GM18867 (cell line): Measurements from ENCODE around the gene ZYX.
"Not testable (repeated sequence)": the region's sequence is repeated elsewhere in the genome, so short reads cannot be mapped to it uniquely, and the experiment has no call there.

Experiments
- ATAC-seq: cut with Tn5 transposase; IDR thresholded peaks from one replicate; pipeline ENCODE4 v1.9.1; 2021; ENCODE audit warnings: mild to moderate bottlenecking, moderate library complexity; ENCODE audit not compliant: unreplicated experiment

ZYX gene

DNA sequence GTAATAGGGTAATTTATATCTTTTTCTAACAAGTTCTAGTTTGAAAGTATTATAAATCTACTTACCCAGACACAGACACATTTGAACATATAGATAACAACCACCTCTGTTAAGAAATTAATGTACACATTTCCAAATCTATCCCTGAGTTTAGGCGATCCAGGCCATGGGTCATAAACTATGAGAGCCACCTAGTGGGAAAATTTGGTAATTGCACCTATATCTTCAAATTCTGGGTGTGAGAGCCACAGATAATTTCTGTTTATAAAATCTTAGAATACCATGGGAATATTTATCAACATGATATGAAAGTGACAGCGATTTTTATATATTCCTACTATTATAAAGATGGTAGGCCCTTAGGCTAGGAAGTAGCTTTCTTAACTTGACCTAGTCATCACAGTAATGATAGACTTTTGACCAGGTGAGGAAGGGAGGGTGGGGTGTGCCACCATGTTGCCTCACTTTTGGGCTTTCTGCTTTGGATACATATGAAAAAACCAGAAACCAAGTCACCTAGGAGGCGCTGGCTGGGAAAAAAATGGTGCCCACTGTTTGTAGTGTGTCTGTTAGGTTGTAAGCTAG is 35.5 kb downstream of the ZYX start:
- ATAC-seq, result no peak

DNA sequence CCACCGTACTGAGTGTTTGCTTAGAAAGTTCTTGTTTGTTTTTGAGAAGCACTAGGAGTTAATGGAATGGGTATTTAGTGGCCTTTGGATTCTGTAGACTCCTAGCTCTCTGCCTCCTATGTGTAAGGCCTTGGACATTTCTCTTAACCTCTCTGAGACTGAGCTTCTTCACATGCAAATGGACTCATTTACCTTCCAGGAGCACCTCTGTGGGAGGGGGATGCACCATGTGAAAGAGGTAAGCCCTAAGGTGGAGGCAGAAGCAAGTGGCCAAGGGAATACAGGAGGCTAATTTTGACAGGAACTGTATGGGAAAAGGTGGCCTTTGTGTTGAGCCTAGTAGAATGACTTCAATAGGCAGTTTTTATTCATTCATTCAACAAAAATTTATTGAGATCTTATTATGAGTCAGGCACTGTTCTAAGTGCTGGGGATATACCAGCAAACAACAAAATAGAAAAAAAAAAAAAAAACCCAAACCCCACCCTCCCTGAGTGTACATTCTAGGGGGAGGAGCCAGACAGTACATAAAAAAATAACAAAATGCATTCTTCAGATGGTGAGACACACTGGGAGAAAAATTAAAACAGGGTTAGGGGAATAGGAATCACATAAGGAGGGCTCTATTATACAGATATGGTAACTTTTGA is 36.7 kb downstream of the ZYX start:
- ATAC-seq, result no peak

DNA sequence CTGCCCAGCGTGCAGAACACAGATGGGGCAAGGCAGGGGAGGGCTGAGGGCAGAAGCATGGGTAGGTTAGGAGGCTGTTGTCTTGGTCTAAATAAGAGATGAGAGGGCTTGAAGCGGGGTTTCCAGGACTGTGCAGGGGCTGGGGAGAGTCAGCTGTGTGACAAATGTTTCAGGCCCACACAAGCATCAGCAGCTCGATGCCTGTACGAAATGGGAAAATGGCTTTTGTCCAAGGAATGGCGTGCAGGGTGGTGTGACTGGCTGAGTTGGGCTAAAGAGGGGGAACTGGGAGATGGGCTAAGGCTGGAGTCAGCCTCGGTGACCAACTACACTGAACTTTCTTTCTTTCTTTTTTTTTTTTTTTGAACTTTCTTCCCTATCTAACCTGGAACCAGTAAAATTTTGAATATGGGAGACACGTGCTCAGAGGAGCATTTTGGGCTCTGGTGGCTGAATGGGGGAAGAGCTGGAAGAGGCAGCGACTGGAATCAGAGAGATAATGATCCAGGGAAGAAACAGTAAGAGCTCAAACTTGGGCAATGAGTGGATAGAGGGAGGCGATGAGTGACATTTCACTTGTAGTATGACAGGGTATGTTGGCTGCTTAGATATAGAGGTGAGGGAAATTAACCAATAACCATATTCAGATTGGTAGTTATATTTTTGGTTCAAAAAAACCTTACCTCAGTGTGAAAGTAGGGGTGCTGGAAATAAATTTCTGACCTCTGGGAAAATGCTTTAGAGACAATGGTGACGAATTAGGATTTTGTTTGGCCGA is 37.7 kb downstream of the ZYX start:
- no peak for ATAC-seq

DNA sequence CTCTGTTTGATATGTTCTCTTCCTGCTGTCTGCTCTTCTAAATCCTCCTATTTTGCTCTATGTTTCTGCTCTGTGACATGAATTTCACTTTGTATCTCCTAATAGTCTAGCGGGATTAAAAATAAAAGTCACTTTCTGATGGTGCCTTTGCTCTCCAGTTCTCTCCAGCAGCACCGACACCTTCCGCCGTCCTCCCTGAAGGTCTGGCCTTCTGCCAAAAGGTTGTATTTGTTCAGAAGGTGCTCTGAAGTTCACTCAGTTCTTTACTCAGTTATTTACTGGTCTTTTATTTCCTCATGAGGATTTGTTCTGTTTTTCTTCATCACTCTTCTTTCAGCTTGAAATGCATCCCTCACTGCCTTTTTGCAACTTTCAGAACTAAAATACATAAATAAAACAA is 38.7 kb downstream of the ZYX start:
- no peak for ATAC-seq

DNA sequence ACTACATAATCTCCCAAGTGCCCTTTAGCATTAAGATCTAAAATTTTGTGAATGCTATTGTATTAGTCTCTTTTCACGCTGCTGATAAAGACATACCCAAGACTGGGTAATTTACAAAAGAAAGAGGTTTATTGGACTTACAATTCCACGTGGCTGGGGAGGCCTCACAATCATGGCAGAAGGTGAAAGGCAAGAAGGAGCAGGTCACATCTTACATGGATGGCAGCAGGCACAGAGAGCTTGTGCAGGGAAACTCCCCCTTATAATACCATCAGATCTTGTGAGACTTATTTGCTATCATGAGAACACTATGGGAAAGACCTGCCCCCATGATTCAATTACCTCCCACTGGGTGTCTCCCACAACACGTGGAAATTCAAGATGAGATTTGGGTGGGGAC is 39.5 kb downstream of the ZYX start:
- not testable (repeated sequence) for ATAC-seq

DNA sequence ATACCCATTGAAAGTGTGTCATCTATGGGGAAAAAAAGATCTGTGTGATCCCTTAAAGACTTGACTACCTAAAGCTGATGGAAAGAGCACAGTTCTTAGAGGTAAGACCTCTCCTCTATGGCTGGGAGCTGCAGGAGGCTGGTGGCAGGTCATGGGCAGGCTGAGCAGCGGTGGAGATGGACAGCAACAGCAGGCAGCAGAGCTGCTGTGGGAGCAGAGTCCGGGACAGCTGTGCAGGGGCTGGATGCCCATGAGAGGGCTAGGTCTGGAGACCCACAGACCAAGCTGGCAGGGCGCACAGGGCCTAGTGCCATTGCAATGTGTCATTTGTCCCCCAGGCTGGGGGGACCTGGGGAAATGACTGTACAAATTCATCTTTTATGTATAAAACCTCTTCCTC is 40.9 kb downstream of the ZYX start:
- no peak for ATAC-seq

DNA sequence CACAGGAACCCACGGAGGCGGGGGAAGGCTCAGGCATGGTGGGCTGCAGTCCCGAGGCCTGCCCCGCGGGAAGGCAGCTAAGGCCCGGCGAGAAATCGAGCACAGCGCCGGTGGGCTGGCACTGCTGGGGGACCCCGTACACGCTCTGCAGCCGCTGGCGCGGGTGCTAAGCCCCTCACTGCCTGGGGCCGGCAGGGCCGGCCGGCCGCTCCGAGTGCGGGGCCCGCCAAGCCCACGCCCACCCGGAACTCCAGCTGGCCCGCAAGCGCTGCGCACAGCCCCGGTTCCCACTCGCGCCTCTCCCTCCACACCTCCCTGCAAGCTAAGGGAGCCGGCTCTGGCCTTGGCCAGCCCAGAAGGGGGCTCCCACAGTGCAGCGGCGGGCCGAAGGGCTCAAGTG is 43.3 kb downstream of the ZYX start:
- ATAC-seq, result not testable (repeated sequence)

DNA sequence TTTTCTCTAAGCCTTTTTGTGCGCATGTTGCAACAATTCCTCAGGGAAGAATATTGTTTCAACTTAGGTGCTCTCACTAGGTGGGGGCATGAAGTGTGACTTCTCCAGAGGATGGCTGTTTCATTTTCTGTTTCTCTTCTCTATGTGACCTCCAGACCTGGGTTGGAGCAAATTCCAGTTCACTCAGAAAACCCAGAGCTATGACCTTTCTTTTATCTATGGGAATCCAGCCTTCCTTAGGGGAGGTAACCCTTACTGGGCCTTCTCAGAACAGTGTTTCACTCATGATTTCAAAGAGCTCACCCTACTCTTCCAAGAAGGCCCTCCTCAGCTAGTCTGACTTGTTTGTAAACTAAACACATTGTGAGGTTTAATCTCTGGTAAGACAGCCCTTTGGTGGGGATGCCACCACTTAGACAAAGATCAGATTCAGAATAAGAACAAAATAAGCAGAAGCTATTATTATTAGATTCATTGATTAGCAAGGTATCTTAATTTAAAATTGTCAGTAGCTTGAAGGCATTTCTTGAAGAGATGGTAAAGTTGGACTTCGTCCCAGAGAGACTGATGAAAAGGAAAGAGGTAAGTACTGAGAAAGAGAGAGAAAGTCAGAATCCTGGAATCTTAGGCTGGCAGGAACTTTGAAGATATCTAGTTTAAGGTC is 45.5 kb downstream of the ZYX start:
- no peak for ATAC-seq

DNA sequence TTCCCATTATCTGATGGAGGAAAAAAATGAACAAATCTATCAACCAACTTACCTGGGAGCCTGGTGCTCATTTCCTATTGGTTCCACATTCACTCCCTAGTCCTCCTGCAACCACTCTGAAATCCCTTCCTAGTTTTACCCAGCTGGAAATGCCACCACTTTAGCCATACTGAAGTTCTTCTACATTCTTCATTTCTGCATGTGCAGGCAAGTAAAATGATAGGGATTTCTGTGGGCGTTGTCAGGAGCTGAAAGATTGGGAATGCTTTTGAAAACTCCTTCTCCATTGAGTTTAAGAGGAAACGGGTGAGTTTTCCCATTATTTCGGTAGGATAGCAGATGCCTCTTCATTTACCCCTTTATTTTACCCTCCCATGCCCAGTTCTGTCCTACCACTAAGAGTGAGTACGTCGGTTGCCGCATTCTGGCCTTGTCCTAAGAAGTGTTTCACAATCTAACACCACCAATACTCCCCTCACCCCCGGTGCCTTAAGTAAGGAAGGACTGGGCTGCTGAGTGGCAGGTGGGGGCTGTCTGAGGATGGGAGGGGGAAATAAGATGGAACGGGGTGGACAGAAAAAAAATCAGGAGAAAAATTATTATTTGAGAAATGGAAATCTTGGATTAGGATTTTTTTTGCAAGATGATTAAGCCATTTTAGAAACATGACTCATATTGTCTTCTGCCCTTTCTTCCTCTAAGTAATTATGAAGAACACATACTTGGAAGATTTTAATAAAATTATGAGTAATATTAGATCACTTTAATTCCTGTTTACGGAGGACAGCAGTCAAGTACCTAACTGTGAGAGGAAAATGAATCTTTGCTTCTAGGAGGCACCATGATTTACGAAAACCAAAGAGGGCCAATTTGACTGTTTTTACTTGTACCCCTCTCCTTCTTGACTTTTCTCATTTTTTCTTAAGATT is 48.9 kb downstream of the ZYX start:
- no peak for ATAC-seq

DNA sequence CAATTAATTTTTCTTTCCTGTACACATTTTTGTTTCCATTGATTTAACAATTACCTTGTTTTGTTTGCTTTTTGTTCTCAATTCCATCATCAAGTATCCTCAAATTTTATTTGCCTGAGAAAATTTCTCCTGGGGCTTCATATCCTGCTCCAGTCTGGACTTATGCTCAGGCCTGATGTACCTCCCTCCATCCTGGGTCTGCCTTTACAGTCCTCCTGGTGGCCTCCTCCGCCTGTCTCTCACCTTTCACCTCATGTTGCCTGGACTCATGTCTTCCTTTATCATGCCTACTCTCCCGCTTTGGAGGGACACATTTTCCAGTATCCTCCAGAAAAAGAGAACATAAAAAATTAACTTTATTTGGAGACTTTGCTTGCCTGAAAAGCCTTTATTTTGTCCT is 50.0 kb downstream of the ZYX start:
- no peak for ATAC-seq

DNA sequence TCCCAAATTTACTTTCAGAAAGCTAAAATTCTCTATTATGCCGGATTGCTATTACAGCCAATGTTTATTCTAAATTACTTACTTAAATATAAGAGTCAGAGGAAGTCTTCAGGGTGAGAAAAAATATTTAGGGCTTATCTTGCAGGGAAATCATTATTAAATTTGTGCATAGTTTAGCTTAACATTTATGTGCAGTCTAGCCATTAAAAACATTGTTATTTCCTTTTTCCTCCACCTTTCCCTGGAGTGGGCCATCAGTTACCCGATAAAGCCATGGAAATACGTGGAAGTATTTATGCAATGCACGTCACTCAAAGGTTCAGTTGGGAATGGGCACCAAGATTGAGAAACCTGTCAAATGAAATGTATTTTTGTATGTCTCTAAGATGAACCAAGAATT is 52.6 kb downstream of the ZYX start:
- no peak for ATAC-seq

DNA sequence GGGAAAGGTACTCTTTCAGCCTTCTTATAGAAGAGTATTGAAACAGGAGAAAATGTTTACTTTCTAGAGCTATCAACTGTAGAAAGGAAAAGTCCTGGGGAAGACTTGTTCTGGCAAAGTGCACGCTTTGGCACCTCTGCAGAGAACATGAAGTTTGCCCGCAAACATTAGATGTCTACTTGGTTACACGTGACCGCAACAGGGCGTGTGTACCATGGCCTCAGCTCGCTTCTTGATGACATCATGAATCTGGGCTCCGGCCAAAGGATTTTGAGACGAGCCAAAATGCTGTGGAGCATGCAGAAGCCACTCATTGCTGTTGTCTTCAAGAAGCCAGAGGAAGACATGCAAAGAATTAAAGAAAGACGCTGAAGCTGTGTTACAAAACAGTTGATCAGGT is 53.5 kb downstream of the ZYX start:
- no peak for ATAC-seq

DNA sequence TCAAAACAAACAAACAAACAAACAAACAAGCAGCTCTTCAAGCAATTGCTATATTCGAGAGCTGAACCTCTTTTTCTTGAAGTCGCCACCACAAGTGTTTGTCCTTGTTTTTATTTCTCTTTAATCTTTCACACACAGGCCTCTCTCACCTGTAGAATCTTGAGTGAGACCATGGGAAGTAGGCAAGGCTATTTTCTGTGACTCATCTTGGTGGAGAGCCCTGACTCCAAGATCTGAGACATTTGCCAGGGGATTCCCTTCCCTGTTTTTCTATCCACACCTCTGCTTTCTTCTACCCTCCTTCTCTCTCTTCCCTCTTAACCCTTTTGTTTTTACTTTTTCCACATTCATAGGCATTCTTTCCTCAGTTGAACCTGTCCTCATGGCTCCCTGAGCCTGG is 54.1 kb downstream of the ZYX start:
- ATAC-seq, result no peak

DNA sequence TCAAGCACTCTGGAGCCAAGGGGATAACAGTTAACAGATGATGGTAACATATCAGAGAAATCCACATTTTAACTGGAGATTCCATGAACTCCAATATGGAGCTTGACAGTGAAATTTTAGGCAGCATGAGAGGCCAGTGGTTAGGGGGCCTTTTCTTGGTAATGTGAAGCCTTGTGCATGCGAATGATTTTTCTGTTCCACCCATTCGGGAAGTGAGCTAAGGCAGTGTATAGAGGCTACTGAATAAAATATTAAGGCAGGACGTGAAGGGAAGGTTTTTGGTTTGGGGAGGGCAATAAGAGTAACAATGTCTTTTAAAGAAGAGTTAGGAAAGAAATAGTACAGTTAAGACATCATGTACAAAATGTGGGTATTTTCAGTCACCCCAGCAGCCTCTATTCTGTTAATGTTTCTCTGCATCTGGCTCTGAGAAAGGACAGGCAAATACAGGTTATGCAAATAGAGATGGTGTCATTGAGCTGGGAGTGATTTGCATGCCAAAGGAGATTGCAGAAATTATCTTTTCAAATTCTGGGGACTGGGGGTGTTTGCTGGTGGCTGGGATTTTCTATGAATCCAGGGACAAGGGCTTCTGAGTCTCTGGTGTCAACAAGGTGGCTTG is 55.3 kb downstream of the ZYX start:
- ATAC-seq, result peak; percentile 92

DNA sequence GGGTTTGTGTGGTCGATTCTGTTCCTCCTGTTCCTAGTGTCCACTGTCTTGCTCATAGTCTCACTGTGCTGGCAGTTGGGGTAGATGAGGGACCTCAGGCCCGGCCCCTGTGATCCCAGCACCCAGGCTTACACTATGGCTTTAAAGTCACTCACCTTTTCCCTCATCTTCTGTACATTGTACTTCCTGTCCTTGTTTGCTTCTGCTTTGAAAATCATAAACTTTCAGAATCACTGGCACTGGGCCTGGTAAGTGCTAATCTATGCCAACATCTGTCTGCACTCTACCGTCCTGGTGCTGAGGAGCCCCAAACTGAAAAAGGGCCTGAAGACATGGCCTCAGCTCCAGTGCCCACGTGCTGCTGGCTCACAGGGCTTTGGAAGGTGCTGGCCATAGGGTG is 56.4 kb downstream of the ZYX start:
- ATAC-seq, result peak; percentile 52

DNA sequence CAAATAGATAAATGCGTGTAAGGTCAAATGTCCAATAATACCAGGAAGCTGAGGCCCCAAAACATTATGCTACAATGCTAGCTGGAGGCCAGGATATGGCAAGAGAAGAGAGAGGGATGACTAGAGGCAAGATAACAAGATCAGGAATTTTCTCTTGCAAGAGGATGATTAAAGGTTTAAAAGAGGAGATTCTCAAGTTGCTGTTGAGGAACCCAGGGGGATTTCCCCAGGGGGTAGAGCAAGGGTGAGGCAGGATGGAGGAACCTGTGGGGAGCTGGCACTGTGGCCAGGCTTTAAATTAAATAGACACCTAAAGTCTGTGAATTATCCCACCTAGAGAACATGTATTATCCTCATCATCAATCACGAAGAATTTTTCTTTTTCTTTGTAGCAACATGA is 58.7 kb downstream of the ZYX start:
- ATAC-seq, result no peak
